Stimulated activated CD4-positive, alpha-beta T cell treated with anti-CD3 and anti-CD28 coated beads, Interleukin-2, amount 100 ng/mL, for 24 hours (primary cell): ENCODE data around the gene PARVB.

ENCODE experiments used
- DNase-seq, 2 donors: peaks; one replicate each; pipeline ENCODE4 v3.0.0-alpha.2; 2020

The PARVB gene, protein sequence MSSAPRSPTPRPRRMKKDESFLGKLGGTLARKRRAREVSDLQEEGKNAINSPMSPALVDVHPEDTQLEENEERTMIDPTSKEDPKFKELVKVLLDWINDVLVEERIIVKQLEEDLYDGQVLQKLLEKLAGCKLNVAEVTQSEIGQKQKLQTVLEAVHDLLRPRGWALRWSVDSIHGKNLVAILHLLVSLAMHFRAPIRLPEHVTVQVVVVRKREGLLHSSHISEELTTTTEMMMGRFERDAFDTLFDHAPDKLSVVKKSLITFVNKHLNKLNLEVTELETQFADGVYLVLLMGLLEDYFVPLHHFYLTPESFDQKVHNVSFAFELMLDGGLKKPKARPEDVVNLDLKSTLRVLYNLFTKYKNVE

DNA sequence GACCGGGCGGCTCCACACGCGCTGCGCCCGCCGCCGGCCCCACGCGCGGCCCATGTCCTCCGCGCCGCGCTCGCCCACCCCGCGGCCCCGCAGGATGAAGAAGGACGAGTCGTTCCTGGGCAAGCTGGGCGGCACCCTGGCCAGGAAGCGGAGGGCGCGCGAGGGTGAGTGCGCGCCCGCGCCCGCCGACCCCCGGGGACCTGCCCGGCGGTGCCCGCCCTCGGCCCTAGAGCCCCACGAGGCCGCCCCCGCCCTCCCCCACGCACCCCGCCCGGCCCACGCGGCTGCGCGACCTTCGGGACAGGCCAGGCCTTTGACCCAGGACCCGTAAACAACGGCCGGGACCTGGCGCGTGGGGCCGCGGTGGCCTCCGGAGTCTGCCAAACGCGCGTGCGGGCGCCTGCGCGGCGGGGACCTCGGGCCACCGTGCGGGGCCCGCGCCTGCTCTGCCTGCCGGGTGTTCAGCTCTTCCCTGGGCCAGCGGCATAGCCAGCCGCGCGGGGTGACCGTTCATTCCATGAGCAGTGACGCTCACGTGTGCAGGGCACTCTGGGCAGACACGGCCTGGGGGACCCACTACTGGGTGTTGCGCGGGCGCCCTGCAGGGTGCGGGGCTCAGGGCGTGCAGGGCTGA, at the start of gene PARVB:
PARVB (plus strand) TSS at position 15 of the 634 bp plus-strand sequence; CDS start at position 53, 38 bp downstream.
- DNase-seq, result peak; percentile 24 to 41

DNA sequence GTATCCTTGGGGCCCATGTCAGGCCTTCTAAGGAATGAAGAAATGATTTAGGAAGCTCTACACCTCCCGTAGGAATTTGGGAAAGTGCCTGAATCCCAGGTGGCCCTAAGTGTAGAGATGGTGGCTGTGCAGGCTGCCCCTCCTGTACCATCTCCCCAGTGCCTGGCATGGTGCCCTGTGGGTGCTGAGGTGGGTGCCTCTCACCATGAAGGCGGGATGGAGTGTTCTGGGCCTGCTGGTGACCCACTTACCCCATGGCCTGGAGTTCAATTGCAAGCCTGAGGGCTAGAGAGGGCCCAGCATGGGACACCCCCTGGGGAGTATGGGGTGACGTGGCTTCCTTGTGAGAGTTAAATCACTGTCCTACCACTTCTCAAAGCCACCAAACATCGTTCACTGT, 49.1 kb upstream of the PARVB start:
- no peak for DNase-seq

DNA sequence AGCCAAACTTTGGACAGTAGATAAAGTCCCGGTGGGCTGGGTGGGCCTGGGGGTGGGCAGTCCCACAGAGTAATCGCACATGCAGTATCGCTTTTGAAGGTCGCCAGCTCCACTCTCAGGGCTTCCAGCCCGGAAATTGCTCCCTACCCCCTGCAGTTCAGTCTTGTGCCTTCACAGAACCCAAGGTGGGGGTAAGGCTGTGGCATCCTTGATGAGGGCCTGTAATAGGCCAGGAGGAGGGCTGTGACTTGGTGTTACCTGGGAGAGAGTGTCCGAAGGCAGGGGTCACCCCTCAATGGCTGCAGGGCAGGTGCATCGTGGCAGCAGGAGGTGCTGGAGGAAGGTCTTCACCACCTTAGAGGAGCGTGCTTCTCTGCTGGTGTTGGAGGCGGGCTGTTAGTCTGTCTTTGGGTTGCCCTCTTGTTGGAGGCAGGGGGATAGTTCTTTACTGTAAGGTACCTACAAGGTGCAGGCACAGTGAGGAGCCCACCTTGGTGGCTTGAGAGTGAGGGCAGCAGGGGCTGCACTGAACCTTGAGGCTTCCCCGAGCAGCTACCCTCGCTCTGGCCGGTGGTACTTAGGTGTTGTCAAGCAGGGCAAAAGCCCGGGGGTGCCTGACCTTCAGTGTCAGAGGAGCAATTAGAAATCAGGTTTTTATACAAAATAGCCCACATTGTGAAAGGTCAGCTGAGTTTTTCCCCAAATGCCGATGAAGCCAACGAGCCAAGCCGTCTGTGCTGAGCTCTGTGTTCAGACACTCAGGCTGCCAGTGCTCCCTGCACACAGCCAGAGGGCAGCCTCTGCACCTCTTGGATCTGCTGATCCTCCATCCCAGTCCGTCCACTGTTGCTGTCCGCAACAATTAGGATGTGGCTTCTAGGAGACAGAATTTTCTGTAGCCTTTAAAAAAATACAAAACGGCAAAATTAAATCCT, 47.0 kb upstream of the PARVB start:
- DNase-seq, result no peak

DNA sequence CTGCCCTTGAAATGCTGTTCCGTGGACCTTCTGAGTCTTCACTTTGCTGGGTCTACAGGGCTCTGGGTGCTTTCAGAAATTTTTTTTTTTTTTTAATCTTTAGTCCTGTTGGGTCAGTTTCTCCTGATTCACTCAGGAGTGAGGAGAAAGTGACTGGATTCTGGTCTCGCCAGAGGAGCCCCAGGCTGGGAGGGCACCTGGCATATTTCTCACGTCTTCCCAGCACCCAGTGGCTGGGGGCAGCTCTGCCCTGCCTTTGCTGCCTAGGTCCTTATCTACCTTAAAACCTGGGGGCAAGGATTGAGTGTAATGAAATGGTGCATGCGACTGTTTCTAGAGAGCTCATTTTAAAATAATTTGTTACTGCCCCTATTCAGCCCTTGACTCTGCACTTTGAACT, 45.5 kb upstream of the PARVB start:
- no peak for DNase-seq

DNA sequence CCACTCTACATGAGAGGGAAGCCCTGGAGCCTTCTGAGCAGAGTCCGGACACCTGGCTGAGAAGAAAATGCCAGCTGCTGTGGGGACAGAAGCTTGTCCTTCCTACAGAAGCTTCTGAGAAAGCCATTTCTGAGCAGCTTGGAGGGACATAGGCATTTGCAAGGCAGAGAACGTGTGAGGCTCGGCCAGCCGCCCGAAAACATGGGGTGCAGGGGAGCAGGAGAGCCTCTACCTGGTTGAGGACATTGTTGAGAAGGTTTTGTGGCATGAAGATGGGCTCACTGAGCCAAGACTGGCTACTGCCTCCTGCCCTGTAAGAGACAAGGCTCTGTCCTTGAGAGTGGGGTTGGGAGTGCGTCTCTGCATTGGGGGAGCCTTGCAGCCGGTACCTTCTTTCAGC, 43.5 kb upstream of the PARVB start:
- no peak for DNase-seq

DNA sequence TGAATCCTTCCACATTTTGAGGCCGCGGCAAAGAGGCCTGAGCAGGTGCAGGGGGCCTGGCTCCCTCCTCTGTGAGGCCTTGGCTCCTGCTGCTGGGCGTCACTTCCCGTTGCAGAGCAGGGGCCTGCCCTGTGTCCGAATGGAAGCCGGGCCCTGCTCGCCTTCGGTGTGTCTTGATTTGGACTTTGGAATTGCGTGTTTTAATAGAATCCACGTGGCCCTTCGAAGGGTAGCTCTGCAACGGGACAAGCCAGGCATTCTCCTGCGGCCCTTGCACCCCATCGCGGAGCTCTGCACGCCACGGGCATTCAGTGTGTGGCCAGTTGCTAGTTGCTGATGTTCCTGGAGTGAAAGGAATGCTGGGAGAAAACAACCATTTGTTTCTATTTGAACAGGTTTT, 43.1 kb upstream of the PARVB start:
- DNase-seq, result no peak

DNA sequence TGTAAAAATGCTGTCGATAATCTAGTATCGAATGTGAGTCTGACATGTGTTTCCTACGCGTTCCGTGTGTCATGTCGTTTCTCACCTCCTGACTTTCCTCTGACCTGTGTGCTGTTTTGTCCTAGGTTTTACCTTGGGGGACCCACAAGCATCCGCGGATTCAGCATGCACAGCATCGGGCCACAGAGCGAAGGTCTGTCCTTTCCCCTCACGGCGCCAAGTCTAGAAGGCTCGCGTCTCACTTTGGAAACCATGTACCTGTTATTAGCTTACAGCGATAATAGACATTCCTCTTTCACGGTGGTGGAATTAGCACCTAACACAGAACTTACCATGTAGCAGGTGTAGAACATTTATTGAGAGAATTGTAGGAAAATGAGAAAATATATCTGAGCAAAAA, 40.3 kb upstream of the PARVB start:
- no peak for DNase-seq

DNA sequence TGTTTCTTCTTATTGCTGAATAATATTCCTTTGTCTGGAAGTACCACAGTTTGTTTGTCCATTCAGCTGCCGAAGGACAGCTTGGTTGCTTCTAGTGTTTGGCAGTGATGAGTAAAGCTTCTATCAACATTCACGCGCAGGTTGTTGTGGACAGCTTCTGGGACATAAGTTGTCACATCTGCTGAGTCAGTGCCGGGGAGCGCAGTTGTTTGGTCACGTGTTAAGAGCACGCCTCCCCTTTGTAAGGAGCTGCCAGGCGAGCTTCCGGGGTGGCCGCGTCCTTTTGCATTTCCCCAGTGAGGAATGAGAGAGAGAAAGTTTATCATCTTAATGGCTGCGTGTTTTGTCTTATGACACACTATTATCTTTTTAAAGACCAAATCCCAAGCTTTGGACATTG, 38.6 kb upstream of the PARVB start:
- no peak for DNase-seq

DNA sequence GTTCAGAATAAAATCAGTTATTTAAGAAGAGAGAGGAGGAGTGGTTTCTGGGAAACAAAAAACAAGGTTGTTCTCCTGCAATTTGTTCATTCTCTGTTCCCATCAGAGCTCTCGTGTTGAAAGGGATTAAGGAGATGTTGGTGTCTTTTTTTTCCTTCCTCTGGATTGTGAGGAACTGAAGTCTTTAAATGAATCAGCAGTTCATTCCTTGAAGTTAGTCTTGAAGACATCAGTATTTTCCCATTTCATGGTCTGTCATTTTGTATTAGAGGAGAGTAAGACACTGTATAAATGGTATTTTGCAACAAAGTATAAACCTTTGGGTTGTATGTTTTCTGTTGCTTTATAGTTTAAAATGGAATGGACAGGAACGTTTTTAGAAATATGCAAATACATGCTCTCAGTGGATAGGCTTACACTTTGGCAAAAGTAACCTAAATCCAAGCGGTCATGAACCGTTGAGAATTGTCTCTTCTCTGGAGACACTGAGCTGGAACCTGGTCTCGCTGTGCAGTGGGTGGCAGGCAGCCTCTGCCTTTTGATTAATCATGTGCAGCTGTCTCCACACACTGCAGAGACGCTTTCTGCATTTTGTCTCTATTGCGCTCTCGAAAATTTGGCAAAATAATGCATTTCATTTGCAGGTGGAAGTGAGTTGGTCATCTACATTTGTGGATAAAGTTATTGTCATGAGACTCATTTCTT, 35.8 kb upstream of the PARVB start:
- no peak for DNase-seq

DNA sequence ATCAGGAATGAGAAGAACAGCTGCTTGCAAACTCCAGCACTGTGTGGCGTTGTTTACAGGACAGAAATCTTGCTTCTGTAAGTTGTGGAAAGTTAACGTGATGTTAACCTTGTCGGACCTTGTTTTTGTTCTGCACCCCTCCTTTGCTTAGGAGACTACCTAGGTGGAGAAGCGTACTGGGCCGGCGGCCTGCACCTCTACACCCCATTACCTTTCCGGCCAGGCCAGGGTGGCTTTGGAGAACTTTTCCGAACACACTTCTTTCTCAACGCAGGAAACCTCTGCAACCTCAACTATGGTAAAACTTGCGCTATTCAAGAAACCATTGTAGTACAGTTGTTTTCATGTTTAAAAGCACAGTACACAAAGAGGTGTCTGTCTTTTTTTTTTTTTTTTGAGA, 35.1 kb upstream of the PARVB start:
- DNase-seq, result no peak

DNA sequence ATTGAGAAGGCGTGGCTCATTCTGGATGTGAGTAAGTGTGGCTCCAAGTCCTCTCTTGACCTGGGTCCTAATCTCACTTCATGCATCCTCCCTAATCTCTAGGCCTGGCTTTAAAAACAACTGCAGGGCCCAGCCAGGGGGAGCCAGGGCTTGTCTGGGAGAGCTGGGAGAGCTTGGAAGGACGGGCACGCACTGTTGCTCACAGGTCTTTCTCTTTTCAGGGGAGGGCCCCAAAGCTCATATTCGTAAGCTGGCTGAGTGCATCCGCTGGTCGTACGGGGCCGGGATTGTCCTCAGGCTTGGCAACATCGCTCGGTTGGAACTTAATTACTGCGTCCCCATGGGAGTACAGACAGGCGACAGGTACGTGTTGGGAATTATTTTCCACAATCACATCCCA, 34.1 kb upstream of the PARVB start:
- DNase-seq, result no peak

DNA sequence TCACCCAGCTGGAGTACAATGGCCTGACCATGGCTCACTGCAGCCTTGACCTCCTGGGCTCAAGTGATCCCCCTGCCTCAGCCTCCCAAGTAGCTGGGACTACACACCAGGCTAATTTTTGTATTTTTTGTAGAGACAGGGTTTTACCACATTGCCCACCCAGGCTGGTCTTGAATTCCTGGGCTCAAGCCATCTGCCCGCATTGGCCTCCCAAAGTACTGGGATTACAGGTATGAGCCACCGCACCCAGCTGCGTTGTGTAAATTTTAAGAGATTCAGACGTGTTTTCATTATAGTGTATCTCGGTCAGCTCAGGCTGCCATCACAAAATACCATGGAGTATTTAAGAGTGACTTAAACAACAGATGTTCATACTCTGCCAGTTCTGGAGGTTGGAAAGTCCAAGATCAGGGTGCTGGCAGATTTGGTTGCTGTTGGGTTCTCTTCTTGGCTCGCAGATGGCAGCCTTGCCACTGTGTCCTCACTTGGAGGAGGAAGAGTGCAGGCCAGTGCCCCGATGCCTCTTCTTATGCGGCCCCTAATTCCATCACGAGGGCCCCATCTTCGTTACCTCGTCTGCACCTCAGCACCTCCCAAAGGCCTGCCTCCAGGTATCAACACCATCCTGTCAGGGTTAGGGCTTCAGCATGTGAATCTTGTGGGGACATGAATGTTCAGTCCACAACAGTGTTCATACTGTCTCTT, 32.6 kb upstream of the PARVB start:
- no peak for DNase-seq

DNA sequence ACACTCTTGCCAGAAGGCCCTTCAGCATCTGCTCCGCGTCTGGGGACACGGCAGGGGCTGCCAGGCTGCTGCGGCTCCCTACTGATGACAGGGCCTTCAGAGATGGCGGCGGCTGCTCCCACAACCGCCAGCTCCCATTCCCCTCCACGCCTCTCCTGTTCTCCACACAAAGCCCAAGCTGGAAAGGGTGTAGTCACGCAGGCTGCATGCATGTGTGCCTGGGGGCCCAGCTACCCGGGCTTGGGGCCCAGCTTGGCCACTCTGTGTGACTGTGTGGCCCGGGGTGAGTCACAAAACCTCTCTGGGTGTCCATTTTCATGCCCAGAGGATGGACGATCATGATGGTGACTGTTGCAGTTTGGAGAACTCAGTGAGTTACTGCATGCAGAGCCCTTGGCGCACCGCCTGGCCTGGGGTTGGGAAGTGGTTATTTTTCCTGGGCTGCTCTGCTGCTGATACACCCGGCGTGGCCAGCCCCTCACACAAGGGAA, 31.7 kb upstream of the PARVB start:
- DNase-seq, result no peak

DNA sequence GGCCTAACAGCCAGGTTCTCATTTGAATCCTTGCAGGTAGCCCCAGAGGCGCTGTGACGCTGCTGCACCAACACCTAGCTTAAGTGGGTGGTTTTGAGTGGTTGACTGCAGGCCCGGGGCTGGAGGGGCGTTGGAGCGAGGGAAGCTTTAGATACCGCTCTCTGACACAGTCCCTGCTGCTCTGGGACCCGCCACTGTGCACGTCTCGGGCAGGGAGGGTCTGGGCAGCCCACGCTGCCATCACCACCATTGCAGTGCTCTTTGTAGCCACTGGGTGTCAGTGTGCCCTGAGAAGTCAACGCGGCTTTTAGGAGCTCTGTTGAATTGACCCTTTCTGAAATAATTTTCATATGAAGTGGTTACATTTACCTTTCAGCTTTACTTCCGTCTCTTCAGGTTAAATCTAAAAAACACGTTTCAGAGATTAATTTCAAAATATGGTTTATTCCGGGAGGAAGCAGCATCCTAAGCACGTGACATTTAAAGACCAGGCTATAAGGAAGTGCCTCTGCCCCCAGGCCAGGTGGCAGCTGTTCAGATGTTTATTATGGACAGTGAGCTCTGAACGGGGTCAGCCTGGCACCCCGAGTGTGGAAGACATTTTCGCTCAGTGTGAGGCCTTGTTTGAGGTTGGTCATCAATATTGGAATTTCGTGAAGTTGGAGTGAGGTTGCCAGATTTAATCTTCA, 30.9 kb upstream of the PARVB start:
- DNase-seq, result peak; percentile 64 to 69

DNA sequence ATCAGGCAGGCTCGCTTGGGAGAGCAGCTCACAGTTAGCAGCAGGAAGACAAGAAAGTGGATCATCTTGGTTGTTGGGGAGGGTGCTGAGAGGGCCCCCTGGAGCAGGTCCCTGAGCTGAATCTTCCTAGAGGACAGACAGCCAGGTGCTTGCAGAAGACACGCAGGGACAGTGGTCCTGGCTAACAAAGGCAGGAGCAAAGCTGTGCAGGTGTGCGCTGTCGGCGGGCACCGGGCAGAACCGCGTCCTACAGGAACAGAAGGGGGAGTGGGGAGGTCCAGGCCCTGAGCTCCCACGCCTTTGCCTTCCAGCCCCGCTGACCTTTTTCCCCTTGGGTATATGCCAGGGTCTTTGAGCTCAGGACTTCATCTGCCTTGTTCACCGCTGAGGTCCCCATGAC, 30.1 kb upstream of the PARVB start:
- DNase-seq, result no peak

DNA sequence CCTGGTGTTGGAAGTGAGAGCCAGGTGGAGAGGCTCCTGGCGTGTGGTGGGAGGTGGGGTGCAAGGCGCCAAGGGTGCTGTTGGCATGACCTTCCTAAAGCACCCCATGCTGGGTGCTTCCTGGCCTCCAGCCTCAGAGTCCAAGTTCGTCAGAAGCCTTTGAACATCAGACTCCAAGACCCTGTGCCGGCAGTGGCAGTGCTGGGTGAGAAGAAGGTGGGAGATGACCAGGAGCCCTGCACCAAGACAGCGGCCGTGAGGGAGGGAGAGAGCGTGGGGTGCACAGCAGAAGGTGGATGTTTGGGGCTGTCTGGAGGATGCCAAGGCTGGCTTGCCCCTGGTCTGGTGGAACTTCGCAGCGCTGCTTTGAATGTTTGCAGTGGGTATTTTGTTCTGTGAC, 29.7 kb upstream of the PARVB start:
- DNase-seq, result no peak

DNA sequence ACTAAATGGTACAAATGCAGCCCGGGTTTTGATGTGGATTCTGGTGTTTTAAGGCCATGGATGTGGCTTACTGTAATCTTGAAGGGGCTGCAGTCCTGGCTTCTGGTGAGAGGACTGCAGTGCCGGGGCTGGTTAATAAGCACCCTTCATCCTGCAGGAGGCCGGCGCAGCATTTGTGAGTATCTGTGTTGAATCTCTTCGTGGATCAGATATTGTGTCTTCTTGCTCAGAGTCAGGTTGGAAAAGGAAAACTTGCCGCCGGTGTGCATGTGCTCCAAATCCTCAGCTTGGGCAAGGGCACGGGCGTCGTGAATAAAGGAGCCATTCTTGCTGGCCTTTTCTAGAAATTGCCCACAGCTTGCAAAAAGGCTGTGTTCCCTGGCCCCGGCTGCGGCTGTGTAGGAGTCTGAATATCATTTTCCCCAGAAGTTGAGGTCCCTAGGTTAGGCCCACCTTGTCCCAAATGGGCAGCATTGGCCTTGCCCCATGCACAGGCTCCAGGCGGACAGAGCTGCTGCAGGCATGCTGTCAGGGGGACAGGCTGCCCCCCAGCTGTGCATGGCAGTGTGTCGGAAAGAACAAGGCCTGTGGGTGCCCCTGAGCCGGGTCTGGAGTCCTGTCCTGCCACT, 28.9 kb upstream of the PARVB start:
- DNase-seq, result no peak

DNA sequence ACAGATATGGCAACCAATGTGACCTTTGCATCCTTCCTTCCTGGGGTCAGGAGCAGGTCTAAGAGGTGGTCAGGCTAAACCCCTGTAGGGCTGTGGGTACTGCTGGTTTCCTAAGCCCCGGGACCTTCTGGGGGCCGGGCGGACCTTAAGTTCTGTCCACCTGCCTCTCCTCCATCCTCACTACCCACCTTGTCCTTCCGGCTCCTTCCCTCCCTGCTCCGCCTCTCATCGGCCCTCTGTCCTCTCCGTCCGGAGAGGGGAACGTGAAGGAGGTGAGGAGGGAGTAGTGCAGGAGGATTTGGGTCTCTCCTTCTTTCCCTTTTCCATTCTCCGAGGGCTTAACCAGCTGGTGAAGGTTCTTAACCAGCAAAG, 28.3 kb upstream of the PARVB start:
- DNase-seq, result no peak

DNA sequence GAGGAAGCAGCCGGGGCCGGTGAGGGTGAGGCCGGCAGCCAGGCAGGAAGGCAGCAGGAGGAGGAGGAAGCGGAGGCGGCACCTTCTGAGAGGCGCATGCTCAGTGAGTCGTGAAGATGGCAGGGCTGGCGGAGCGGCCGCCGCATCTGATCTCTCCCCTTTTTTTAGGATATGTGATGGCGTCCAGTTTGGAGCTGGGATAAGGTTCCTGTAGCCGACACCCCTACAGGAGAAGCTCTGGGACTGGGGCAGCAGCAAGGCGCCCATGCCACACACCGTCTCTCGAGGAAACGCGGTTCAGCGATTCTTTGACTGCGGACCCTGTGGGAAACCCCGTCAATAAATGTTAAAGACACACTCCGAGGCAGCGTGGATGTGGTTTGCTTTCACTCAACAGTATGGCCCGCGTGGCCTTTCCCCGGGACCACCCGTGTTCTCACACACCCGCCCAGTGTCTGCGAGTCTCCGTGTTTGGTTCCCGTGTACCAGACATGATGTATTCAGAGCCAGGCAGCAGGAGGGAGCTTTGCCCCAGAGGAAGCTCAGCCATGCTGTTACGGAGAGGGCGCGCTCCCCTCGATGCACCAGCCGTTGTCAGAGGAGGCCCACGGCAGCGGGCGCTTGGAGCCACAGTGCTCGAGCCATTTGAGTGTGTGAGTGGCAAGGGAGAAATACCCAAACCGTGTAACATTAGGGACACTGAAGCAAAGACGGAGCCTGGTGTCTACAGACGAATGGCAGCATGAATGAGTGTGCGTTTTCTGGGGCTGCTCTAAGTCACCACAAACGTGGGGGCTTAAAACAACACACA, 27.7 kb upstream of the PARVB start:
- peak; percentile 71 to 74 for DNase-seq

DNA sequence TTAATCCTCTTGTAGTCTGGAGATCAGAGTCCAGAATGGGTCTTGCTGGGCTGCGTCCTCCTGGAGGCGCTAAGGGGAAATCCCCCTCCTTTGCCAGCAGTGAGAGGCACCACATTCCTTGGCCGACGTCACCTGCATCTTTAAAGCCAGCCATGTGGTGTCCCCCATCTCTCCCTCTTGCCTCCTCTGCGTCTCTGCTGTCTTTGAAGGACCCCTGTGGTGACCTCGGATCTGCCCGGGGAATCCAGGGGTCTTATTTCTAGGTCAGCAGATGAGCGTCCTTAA, 27.2 kb upstream of the PARVB start:
- no peak for DNase-seq
